Measurements from ENCODE around the gene RNASE13.
A peak's percentile ranks its signal among the peaks of the same experiment; 100 is the strongest.

Gene RNASE13

DNA sequence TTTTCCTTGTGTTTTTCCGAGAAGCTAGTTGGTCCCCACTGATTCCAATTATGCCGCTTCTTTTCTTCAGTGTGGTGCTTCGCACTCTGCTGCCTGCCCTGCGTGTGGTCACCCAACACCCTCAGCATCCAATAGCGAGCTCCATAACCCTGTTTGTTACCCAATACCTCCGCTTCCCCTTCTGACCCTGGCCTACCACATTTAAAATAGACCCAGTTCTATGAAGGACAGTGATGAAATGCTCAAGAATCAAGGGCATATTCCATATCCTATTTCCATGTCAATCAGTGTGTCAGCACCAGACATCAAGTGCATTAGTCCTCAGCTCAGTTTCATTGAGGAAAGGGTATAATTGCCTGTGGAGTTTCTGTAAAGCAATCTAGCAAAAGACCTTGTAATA lies 19.3 kb downstream of the RNASE13 start:
- POLR2A ChIA-PET = interaction anchor here (0.5 to 2.5 kb wide), 12 partner anchors 9 to 88 kb away, joined by 3 to 19 read pairs (median 4); partner anchors contain the start of gene NDRG2
- Histone ChIP-seq H3K36me3 (ENCODE audit: control insufficient read depth in 2 of 2, insufficient read depth in 1 of 2, low read length in 2 of 2) (peaks cover 0 to 30% of the 10 kb centered on the region in 2 experiments; a peak in 2 of 3 replicates), H3K9me3 (ENCODE audit: control insufficient read depth, insufficient read depth, low read depth, low read length) (no peaks in the 10 kb centered on the region), H3K4me1 (ENCODE audit: control insufficient read depth, insufficient read depth, low read length) (no peaks in the 10 kb centered on the region), H3K4me3 (ENCODE audit: low read depth, low read length) (no peak overlapping the region), H3K27ac (ENCODE audit: extremely low read depth, low read depth, low read length) (no peak overlapping the region)
- CTCF ChIA-PET = interaction anchor here (0.6 to 7.4 kb wide), 43 partner anchors 10 to 1856 kb away, joined by 3 to 206 read pairs (median 6); partner anchors contain the start of genes ARHGEF40, LRP10, RNASE7 and SLC39A2
- TF ChIP-seq ZNF266 (tag by site-specific recombination; IDR thresholded peaks at IDR 0.05; ENCODE audit: low read depth) (no peak), ZBTB48 (tag by site-specific recombination; IDR thresholded peaks at IDR 0.05) (no peak), TCF7L2 (IDR thresholded peaks at IDR 0.05; ENCODE audit: borderline replicate concordance, low read depth, low read length) (no peak), ZNF221 (tag by site-specific recombination; IDR thresholded peaks at IDR 0.05; ENCODE audit: borderline replicate concordance) (no peak), ZNF776 (tag by site-specific recombination; IDR thresholded peaks at IDR 0.05; ENCODE audit: borderline replicate concordance) (no peak), BCL11B (tag by site-specific recombination; IDR thresholded peaks at IDR 0.05; ENCODE audit: low read depth) (no peak)

- Histone ChIP-seq H3K36me3 (ENCODE audit: control insufficient read depth in 2 of 2, insufficient read depth in 1 of 2, low read length in 2 of 2) (peaks cover 0 to 28% of the 10 kb centered on the region in 2 experiments; a peak in 2 of 3 replicates), H3K4me1 (ENCODE audit: control insufficient read depth, insufficient read depth, low read length) (no peaks in the 10 kb centered on the region), H3K27ac (ENCODE audit: extremely low read depth, low read depth, low read length) (no peak overlapping the region), H3K9me3 (ENCODE audit: control insufficient read depth, insufficient read depth, low read depth, low read length) (no peaks in the 10 kb centered on the region), H3K4me3 (ENCODE audit: low read depth, low read length) (no peak overlapping the region)
- CTCF ChIA-PET = interaction anchor here (0.6 to 7.4 kb wide), 48 partner anchors 8 to 945 kb away, joined by 3 to 206 read pairs (median 6); partner anchors contain the start of genes ARHGEF40, RNASE7, SLC39A2 and TMEM253
- POLR2A ChIA-PET = interaction anchor here (0.5 to 2.5 kb wide), 13 partner anchors 10 to 471 kb away, joined by 3 to 19 read pairs (median 3); partner anchors contain the start of gene NDRG2
- TF ChIP-seq ZNF223 (tag by site-specific recombination; IDR thresholded peaks at IDR 0.05) = no peak
- no peak for TF ChIP-seq TCF7L2 (IDR thresholded peaks at IDR 0.05; ENCODE audit: borderline replicate concordance, low read depth, low read length)
- TF ChIP-seq REST (tag by site-specific recombination; IDR thresholded peaks at IDR 0.05) = peak; percentile 74; the same call in 1 of the 2 replicates
- TF ChIP-seq, protein P1, sequence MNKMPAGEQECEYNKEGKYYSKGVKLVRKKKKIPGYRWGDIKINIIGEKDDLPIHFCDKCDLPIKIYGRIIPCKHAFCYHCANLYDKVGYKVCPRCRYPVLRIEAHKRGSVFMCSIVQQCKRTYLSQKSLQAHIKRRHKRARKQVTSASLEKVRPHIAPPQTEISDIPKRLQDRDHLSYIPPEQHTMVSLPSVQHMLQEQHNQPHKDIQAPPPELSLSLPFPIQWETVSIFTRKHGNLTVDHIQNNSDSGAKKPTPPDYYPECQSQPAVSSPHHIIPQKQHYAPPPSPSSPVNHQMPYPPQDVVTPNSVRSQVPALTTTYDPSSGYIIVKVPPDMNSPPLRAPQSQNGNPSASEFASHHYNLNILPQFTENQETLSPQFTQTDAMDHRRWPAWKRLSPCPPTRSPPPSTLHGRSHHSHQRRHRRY (tag by site-specific recombination; IDR thresholded peaks at IDR 0.05) = no peak
- 0 out of 2 replicates have a peak, but pooled peaks have one; percentile 26 for TF ChIP-seq SP7 (tag by site-specific recombination; IDR thresholded peaks at IDR 0.05)
- TF ChIP-seq ZNF768 (tag by site-specific recombination; IDR thresholded peaks at IDR 0.05) = no peak
- peak; percentile 66 for TF ChIP-seq KLF9 (tag by site-specific recombination; IDR thresholded peaks at IDR 0.05; ENCODE audit: low read depth)
- no peak for TF ChIP-seq ZNF561 (tag by site-specific recombination; IDR thresholded peaks at IDR 0.05; ENCODE audit: borderline replicate concordance)
- TF ChIP-seq ZNF776 (tag by site-specific recombination; IDR thresholded peaks at IDR 0.05; ENCODE audit: borderline replicate concordance) = no peak
- no peak for TF ChIP-seq ZNF473 (tag by site-specific recombination; IDR thresholded peaks at IDR 0.05)
- peak; percentile 23; the same call in 1 of the 2 replicates for TF ChIP-seq ZNF76 (tag by site-specific recombination; IDR thresholded peaks at IDR 0.05; ENCODE audit: borderline replicate concordance, low read depth)
- no peak for TF ChIP-seq ZNF777 (tag by site-specific recombination; IDR thresholded peaks at IDR 0.05; ENCODE audit: borderline replicate concordance)
- TF ChIP-seq ZNF747 (tag by site-specific recombination; IDR thresholded peaks at IDR 0.05) = no peak
- peak; percentile 91 for TF ChIP-seq CTCF (tag by site-specific recombination; IDR thresholded peaks at IDR 0.05)
- peak; percentile 89 for TF ChIP-seq ZNF654 (tag by site-specific recombination; IDR thresholded peaks at IDR 0.05; ENCODE audit: low read depth)
- TF ChIP-seq ZNF560 (tag by site-specific recombination; IDR thresholded peaks at IDR 0.05; ENCODE audit: borderline replicate concordance) = no peak
- TF ChIP-seq ZBTB48 (tag by site-specific recombination; IDR thresholded peaks at IDR 0.05) = peak; percentile 69
- peak; percentile 67 for TF ChIP-seq IKZF3 (tag by site-specific recombination; IDR thresholded peaks at IDR 0.05)
- peak; percentile 20; the same call in 1 of the 2 replicates for TF ChIP-seq ZBTB17 (tag by site-specific recombination; IDR thresholded peaks at IDR 0.05)
- no peak for TF ChIP-seq ZEB2 (tag by site-specific recombination; IDR thresholded peaks at IDR 0.05)
- no peak for TF ChIP-seq ZIC2 (tag by site-specific recombination; IDR thresholded peaks at IDR 0.05)
- TF ChIP-seq HOXA7 (CRISPR knock-in tag; IDR thresholded peaks at IDR 0.05; ENCODE audit: borderline replicate concordance) = no peak
- no peak for TF ChIP-seq HOXC10 (CRISPR knock-in tag; IDR thresholded peaks at IDR 0.05)
- no peak for TF ChIP-seq OVOL3 (tag by site-specific recombination; IDR thresholded peaks at IDR 0.05)
Observed at GRCh38 chr14:21014761-21015190, 19.8 kb downstream of the RNASE13 start.

Measured in HEK293 (cell line).